Measurements from ENCODE around the gene ANAPC2.

ANAPC2 gene

GRCh38 chr9:137180491-137180890, 7.9 kb downstream of the ANAPC2 start:
- in situ Hi-C loops (cut with MboI; ENCODE audit: low sequenced_read_pairs, unreplicated experiment) = no loop called here
- DNase-seq (ENCODE audit: low spot score) = no peak
- TF ChIP-seq CTCF (IDR thresholded peaks at IDR 0.05; ENCODE audit: borderline replicate concordance, control extremely low read depth, extremely low read depth, insufficient read depth, missing control alignments) = no peak

GRCh38 chr9:137179761-137180160, 8.6 kb downstream of the ANAPC2 start:
- no peak for TF ChIP-seq CTCF (IDR thresholded peaks at IDR 0.05; ENCODE audit: borderline replicate concordance, control extremely low read depth, extremely low read depth, insufficient read depth, missing control alignments)
- in situ Hi-C loops (cut with MboI; ENCODE audit: low sequenced_read_pairs, unreplicated experiment) = no loop called here
- DNase-seq (ENCODE audit: low spot score) = no peak

GRCh38 chr9:137178939-137179630, 9.3 kb downstream of the ANAPC2 start:
- DNase-seq (ENCODE audit: low spot score) = no peak
- in situ Hi-C loops (cut with MboI; ENCODE audit: low sequenced_read_pairs, unreplicated experiment) = no loop called here

GRCh38 chr9:137178201-137178938, 10.0 kb downstream of the ANAPC2 start:
- no peak for TF ChIP-seq CTCF (IDR thresholded peaks at IDR 0.05; ENCODE audit: borderline replicate concordance, control extremely low read depth, extremely low read depth, insufficient read depth, missing control alignments)
- in situ Hi-C loops (cut with MboI; ENCODE audit: low sequenced_read_pairs, unreplicated experiment) = no loop called here
- no peak for DNase-seq (ENCODE audit: low spot score)

More at GRCh38 chr9:137178939-137179630, 9.3 kb downstream of the ANAPC2 start:
- TF ChIP-seq CTCF (IDR thresholded peaks at IDR 0.05; ENCODE audit: borderline replicate concordance, control extremely low read depth, extremely low read depth, insufficient read depth, missing control alignments) = no peak

- in situ Hi-C loops (cut with MboI; ENCODE audit: low sequenced_read_pairs, unreplicated experiment) = no loop called here
- peak; percentile 48 for TF ChIP-seq CTCF (IDR thresholded peaks at IDR 0.05; ENCODE audit: borderline replicate concordance, control extremely low read depth, extremely low read depth, insufficient read depth, missing control alignments)
- peak; percentile 76 for DNase-seq (ENCODE audit: low spot score)
These were observed 11.8 kb downstream of the ANAPC2 start for GRCh38 chr9:137176302-137177182.

GRCh38 chr9:137175345-137175961, 12.9 kb downstream of the ANAPC2 start:
- in situ Hi-C loops (cut with MboI; ENCODE audit: low sequenced_read_pairs, unreplicated experiment) = no loop called here
- DNase-seq (ENCODE audit: low spot score) = peak; percentile 69
- TF ChIP-seq CTCF (IDR thresholded peaks at IDR 0.05; ENCODE audit: borderline replicate concordance, control extremely low read depth, extremely low read depth, insufficient read depth, missing control alignments) = peak; percentile 54
